Calu3 (cell line): ENCODE data around the gene ROBO2. TPM values are rescaled to one million over a fixed set of nuclear protein-coding genes. Genes with fewer than 3 reads are reported as not detected.

Source experiments
- BruUV-seq: library from RNA; stranded (reverse); fragments of 400-500 nt; replicated peaks from 2 replicates; lab custom pipeline; 2021; lab: Mats Ljungman, UMichigan
- CTCF ChIA-PET: fragments of 300-600 bp; sonication (Branson Sonifier 250); formaldehyde crosslinking; loops from one replicate; lab custom pipeline; 2022; ENCODE audit warnings: antibody characterized with exemption; lab: Charles Lee
- DNase-seq: peaks from one replicate; pipeline ENCODE4 v3.0.0; 2022
- H3K27ac Mint-ChIP-seq: one replicate; pipeline ENCODE4 v1.8.0; 2022; ENCODE audit warnings: mixed read lengths; ENCODE audit not compliant: unreplicated experiment
- H3K27me3 Mint-ChIP-seq: one replicate; pipeline ENCODE4 v1.8.0; 2022; ENCODE audit warnings: mixed read lengths; ENCODE audit not compliant: unreplicated experiment
- H3K36me3 Mint-ChIP-seq: one replicate; pipeline ENCODE4 v1.8.0; 2022; ENCODE audit warnings: mild to moderate bottlenecking, moderate library complexity, mixed read lengths; ENCODE audit not compliant: insufficient read depth, unreplicated experiment
- H3K4me1 Mint-ChIP-seq: one replicate; pipeline ENCODE4 v1.8.0; 2022; ENCODE audit warnings: mild to moderate bottlenecking, low read depth, mixed read lengths; ENCODE audit not compliant: unreplicated experiment
- H3K4me3 Mint-ChIP-seq: one replicate; pipeline ENCODE4 v1.8.0; 2022; ENCODE audit warnings: mild to moderate bottlenecking, low read depth, moderate library complexity, mixed read lengths; ENCODE audit not compliant: unreplicated experiment
- H3K9me3 Mint-ChIP-seq: one replicate; pipeline ENCODE4 v1.8.0; 2022; ENCODE audit warnings: low read depth, mixed read lengths; ENCODE audit not compliant: unreplicated experiment
- intact Hi-C: fragments of 100-400 bp; cut with micrococcal nuclease; formaldehyde crosslinking; loops from one replicate; pipeline ENCODE4 v1.10.0; 2022; ENCODE audit not compliant: unreplicated experiment
- total RNA-seq: library from RNA; stranded (reverse); gene quantifications from 2 replicates; pipeline ENCODE4 v1.2.3, GENCODE V29; 2022
- TF ChIP-seq, protein P1 (sequence below): fragments of 200-600 bp; IDR thresholded peaks from one replicate; pipeline ENCODE4 v1.8.0; 2022; ENCODE audit warnings: antibody characterized with exemption; ENCODE audit not compliant: unreplicated experiment

The ROBO2 gene
- total RNA-seq, 1 experiment from 2014 or later = not detected

DNA sequence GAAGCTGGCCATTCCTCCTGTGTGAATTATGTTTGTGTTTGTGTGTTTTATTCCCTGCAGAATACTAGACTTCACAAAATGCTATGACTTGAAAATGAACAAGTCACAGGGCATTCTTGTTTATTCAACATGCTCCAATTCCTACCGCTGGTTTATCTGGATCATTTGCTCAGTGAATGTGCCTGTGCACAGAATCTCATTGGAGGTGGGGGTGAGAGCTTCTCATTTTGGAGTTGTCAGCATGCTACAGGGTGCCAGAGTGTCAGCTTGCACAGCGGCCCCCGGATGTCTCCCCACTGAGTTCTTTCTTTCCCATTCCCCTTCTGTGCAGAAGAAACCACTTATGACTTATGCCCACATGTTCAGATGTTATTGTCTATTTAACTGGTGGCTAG lies 428.7 kb downstream of the ROBO2 start:
- H3K4me1 Mint-ChIP-seq = peaks cover 22% of the 10 kb centered on the region
- CTCF ChIA-PET = interaction anchor here (0.5 kb wide), 1 partner anchor 67 kb away, joined by 3 read pairs; no protein-coding TSS in a partner anchor
- H3K9me3 Mint-ChIP-seq = peaks cover 2% of the 10 kb centered on the region
- no peak for DNase-seq
- intact Hi-C loops = no loop called here
- no peaks in the 10 kb centered on the region for H3K27me3 Mint-ChIP-seq
- H3K27ac Mint-ChIP-seq = no peak overlapping the region
- no peak overlapping the region for H3K4me3 Mint-ChIP-seq
- TF ChIP-seq, protein P1, sequence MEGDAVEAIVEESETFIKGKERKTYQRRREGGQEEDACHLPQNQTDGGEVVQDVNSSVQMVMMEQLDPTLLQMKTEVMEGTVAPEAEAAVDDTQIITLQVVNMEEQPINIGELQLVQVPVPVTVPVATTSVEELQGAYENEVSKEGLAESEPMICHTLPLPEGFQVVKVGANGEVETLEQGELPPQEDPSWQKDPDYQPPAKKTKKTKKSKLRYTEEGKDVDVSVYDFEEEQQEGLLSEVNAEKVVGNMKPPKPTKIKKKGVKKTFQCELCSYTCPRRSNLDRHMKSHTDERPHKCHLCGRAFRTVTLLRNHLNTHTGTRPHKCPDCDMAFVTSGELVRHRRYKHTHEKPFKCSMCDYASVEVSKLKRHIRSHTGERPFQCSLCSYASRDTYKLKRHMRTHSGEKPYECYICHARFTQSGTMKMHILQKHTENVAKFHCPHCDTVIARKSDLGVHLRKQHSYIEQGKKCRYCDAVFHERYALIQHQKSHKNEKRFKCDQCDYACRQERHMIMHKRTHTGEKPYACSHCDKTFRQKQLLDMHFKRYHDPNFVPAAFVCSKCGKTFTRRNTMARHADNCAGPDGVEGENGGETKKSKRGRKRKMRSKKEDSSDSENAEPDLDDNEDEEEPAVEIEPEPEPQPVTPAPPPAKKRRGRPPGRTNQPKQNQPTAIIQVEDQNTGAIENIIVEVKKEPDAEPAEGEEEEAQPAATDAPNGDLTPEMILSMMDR = no peak
- no peaks in the 10 kb centered on the region for H3K36me3 Mint-ChIP-seq
- no TSS peak for BruUV-seq

DNA sequence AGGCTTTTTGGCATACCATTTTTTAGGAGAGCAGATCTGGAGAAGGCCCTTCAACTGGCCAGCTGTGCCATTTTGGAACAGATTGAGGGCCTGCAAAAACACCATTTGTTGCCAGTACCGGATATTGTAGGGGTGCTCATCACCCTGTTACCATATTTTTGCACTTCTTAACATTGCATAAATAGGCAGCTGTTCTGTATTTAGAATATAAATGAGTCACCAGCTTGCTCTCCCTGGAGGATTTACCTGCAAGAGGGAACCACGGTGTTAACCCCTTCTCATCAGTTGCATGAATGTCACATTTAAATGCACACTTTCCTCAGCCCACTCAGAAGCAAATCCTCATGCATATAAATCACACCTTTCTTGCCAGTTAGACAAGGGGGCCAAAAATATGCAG lies 435.6 kb downstream of the ROBO2 start:
- intact Hi-C loops = no loop called here
- no TSS peak for BruUV-seq
- H3K4me1 Mint-ChIP-seq = no peaks in the 10 kb centered on the region
- TF ChIP-seq, protein P1 = no peak
- CTCF ChIA-PET = no interaction called here
- DNase-seq = no peak
- no peaks in the 10 kb centered on the region for H3K36me3 Mint-ChIP-seq
- H3K9me3 Mint-ChIP-seq = peaks cover 8% of the 10 kb centered on the region
- H3K4me3 Mint-ChIP-seq = no peak overlapping the region
- H3K27ac Mint-ChIP-seq = no peak overlapping the region
- no peaks in the 10 kb centered on the region for H3K27me3 Mint-ChIP-seq

DNA sequence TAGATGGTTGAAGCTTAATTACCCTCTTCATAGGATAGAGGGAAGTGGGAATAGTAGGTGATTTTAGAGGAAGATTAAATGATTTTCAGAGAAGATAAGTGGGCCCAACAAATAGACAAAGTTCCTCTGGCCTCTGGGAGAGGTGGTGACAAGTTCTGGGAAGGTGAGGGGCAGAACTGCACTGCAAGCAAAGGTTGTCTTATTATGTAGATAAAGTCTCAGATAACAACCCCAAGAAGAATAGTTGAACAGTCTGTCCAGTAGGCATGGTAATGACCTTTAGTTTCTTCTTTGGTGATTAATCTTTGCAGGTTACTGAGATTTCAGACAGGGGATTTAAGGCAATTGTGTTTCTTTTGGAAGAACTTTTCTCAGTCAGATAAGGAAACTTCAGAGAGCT lies 439.1 kb downstream of the ROBO2 start:
- H3K9me3 Mint-ChIP-seq = peaks cover 6% of the 10 kb centered on the region
- no peak overlapping the region for H3K4me3 Mint-ChIP-seq
- CTCF ChIA-PET = no interaction called here
- no peak for DNase-seq
- BruUV-seq = no TSS peak
- intact Hi-C loops = no loop called here
- no peak overlapping the region for H3K27ac Mint-ChIP-seq
- H3K4me1 Mint-ChIP-seq = no peaks in the 10 kb centered on the region
- no peaks in the 10 kb centered on the region for H3K27me3 Mint-ChIP-seq
- TF ChIP-seq, protein P1 = no peak
- no peaks in the 10 kb centered on the region for H3K36me3 Mint-ChIP-seq

DNA sequence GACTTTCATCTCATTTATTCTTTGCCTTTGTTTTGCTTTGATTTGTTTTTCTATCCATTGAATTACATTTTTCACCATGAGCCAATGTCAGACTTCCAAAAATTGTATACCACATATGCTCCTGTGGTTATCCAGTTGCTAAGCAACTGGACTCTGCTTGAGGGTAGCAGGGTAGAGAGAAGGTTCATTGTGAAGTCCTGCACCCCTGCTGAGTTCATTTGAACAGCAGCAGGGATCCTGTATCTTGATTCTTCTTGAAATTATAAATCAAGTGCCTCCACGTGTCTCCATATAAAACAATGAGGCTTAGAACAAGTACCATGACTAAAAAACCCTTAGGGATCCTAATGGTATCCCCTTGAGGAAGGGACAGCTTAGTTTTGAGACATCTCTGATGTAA lies 449.3 kb downstream of the ROBO2 start:
- peaks cover 8% of the 10 kb centered on the region for H3K9me3 Mint-ChIP-seq
- intact Hi-C loops = no loop called here
- CTCF ChIA-PET = no interaction called here
- H3K4me1 Mint-ChIP-seq = no peaks in the 10 kb centered on the region
- H3K27ac Mint-ChIP-seq = no peak overlapping the region
- no peak overlapping the region for H3K4me3 Mint-ChIP-seq
- BruUV-seq = no TSS peak
- DNase-seq = no peak
- H3K36me3 Mint-ChIP-seq = no peaks in the 10 kb centered on the region
- TF ChIP-seq, protein P1 = no peak
- H3K27me3 Mint-ChIP-seq = no peaks in the 10 kb centered on the region
